NCI-H2029 (cell line): ENCODE measurements around the gene PRKAA2.

Experiments
- DNase-seq: peaks from one replicate; lab custom pipeline; 2025; lab: John Stamatoyannopoulos, UW

Gene PRKAA2

DNA sequence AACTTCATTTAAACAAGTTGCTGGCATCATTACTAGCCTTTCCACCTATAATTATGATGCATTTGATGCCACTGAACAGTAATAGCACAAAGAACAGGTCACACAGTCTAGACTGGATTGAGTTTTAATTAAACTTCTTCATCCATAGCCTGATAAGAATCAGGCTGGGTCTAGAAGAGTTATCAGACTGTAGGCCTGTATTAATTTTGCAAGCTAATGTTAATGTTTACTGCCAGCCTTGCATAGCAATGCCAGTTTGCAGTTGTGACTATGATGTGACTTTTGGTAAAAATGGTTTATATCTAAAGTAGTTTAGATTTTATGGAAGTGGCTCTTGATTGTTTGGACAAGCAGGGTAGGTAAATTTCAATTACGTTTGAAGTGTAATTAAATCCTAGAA is 68.0 kb downstream of the PRKAA2 start:
- DNase-seq = no peak

- DNase-seq = no peak
Observed at GRCh38 chr1:56715156-56715555, 70.0 kb downstream of the PRKAA2 start.

DNA sequence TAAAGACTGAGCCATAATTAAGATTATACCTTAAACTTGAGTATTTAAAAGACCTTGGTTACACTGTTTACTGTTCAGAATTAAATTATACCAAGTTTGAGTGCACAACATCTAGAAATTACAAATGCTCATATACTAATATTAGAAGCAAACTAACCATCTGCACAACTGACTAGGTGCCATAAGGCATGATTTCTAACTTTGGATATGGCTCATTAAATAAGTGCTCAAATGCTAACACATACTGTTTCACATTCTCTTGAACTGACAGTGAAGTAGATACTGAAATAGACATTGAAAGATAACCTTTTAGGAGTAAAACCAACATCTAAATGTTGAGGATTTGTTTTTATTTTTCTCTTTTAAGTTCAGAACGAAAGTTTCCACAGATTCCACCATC is 74.1 kb downstream of the PRKAA2 start:
- DNase-seq = no peak

DNA sequence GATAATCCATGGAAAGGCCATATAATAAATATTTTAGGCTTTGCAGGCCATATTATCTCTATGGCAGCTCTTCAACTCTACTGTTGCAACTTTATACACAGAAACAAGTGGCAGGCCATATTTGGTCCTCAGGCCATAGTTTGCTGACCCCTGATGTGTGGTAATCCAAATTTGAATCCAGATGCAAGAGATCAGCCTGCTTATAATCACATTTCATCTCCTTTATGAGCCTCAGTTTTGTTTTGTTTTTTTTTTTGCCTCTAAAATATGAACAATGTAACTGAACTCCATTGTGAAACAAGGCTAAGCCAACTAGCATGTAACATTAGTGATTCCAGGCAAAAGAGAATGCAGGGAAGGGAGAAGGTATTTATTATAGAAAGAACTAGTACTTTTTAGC is 81.6 kb downstream of the PRKAA2 start:
- no peak for DNase-seq

- DNase-seq = no peak
Observed at GRCh38 chr1:56728964-56729363, 83.8 kb downstream of the PRKAA2 start.

DNA sequence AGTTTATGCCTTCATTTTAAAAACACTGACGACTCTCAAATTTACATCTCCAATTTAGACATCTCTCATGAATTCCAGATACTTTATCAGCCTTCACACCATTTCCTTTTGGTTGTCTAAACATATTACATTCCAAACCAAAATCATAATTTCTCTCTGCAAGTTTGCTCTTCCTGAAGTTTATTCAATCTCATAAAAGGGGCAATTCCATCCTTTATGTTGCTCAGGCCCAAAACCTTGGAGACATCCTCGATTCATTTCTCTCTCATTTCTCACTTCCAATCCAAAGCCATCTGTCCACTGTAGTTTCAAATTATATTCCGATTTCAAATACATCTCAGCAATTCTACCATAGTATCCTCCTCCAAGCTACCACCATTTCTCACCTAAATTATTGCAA is 100.1 kb downstream of the PRKAA2 start:
- DNase-seq = no peak

DNA sequence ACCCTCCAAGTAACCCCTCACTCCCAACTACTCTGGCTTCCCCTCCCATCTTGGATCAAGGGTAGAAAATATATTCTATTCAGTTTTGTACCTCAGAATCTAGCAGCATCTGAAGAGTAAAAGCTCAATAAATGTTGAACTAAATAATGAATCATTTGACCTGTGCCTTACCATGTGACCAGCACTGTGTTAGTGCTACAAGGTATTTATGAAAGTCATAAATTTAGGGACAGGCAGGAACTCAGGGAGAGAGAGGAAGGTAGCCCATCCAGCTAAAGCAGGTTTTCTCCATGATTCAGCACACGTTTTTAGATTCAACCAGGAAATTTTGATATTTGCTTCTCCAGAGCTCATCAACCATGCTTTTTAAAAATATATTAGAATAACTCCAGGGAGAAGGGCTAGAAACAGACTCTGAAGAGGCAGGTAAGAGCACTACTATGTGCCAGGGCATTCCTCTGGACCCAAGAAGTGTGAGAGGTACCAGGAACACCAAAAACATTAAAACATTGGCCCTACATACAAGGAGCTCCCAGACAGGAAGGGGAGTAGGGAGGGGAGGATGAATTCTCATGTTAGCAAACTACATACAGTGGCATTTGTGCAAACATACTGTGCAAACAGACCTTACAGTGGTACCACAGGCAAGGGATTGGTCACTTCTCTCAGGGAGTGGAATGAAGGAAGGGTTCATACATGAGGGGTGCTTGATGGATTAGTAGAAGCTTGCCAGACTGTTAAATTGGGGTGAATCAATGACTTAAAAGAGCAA is 109.8 kb downstream of the PRKAA2 start:
- DNase-seq = peak; percentile 48

DNA sequence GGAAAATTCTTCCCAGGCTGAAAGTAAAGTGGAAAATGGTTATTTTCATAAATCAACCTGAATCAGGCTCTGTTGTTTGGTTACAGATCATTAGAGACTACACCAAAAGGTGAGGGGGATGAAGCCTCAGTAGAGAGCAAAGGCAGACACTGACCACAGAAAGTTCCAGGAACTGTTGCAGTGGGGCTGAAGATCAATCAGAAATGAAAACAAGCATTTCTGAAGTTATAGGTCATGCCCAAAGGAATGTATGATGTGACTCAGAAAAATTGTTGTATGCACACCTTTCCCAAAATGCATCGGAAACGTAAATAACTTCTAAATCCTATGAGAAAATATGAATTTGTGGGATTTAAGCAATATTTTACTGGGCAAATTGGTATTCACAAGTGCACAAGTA is 110.8 kb downstream of the PRKAA2 start:
- DNase-seq = no peak

GRCh38 chr1:56758135-56758534 is 113.0 kb downstream of the PRKAA2 start:
- DNase-seq = peak; percentile 74

- DNase-seq = no peak
Observed at GRCh38 chr1:56758794-56759193, 113.7 kb downstream of the PRKAA2 start.
